Liver (tissue), 9 donors: Measurements from ENCODE around the gene FLNA. TPM values are rescaled to one million over a fixed set of nuclear protein-coding genes. Genes with fewer than 3 reads are reported as not detected.

Experiments used
- DNase-seq: peaks from one replicate; pipeline ENCODE4 v3.0.0-alpha.2; 2017; ENCODE audit warnings: low spot score
- H3K27ac ChIP-seq, 2 donors: one replicate each; pipeline ENCODE4 v1.7.0; 2013; ENCODE audit warnings: inconsistent platforms in 2 of 2, low read length in 2 of 2, control low read depth in 1 of 2, low read depth in 1 of 2, mild to moderate bottlenecking in 1 of 2
- H3K27me3 ChIP-seq, 4 donors: one replicate each; pipeline versions ENCODE4 v1.6.1 to v1.7.0; 2013; ENCODE audit warnings: low read length in 3 of 4, inconsistent platforms in 1 of 4, mild to moderate bottlenecking in 1 of 4, moderate library complexity in 1 of 4; ENCODE audit not compliant: control insufficient read depth in 4 of 4, insufficient read depth in 4 of 4
- H3K36me3 ChIP-seq, 4 donors: one replicate each; pipeline versions ENCODE4 v1.6.1 to v1.7.0; 2013; ENCODE audit warnings: low read length in 3 of 4, mild to moderate bottlenecking in 3 of 4, low read depth in 1 of 4, moderate library complexity in 1 of 4; ENCODE audit not compliant: control insufficient read depth in 4 of 4, insufficient read depth in 3 of 4
- H3K4me1 ChIP-seq, 4 donors: one replicate each; pipeline versions ENCODE4 v1.6.1 to v1.7.0; 2013; ENCODE audit warnings: low read length in 3 of 4, mild to moderate bottlenecking in 3 of 4, moderate library complexity in 1 of 4; ENCODE audit not compliant: control insufficient read depth in 4 of 4, insufficient read depth in 4 of 4
- H3K4me3 ChIP-seq, 3 donors: one replicate each; pipeline versions ENCODE4 v1.6.1 to v1.7.0; 2013; ENCODE audit warnings: low read length in 3 of 3, control low read depth in 1 of 3, low read depth in 1 of 3, mild to moderate bottlenecking in 1 of 3
- H3K9ac ChIP-seq, 2 donors: one replicate each; pipeline ENCODE4 v1.7.0; 2013; ENCODE audit warnings: low read length in 2 of 2, mild to moderate bottlenecking in 2 of 2, moderate library complexity in 2 of 2, control low read depth in 1 of 2, low read depth in 1 of 2
- H3K9me3 ChIP-seq, 4 donors: one replicate each; pipeline versions ENCODE4 v1.6.1 to v1.7.0; 2013; ENCODE audit warnings: low read length in 3 of 4; ENCODE audit not compliant: control insufficient read depth in 4 of 4
- ATF3 ChIP-seq: IDR thresholded peaks from 2 replicates; pipeline ENCODE4 v1.6.1; 2016; ENCODE audit warnings: antibody characterized with exemption
- FOXA1 ChIP-seq: IDR thresholded peaks from 2 replicates; pipeline ENCODE4 v1.6.1; 2016; ENCODE audit warnings: antibody characterized with exemption
- GABPA ChIP-seq, 2 donors: IDR thresholded peaks in 1 of 2; conservative IDR thresholded peaks in 1 of 2; 2 replicates each; pipeline ENCODE4 v1.6.1; 2016; ENCODE audit warnings: antibody characterized with exemption in 2 of 2, mild to moderate bottlenecking in 1 of 2, moderate library complexity in 1 of 2
- HNF4G ChIP-seq: IDR thresholded peaks from 2 replicates; pipeline ENCODE4 v1.6.1; 2016; ENCODE audit warnings: antibody characterized with exemption
- NR2F2 ChIP-seq: IDR thresholded peaks from 2 replicates; pipeline ENCODE4 v1.6.1; 2016; ENCODE audit warnings: antibody characterized with exemption
- RAD21 ChIP-seq, 2 donors: IDR thresholded peaks; 2 replicates each; pipeline ENCODE4 v1.6.1; 2016; ENCODE audit warnings: antibody characterized with exemption in 2 of 2, mild to moderate bottlenecking in 2 of 2
- SP1 ChIP-seq: IDR thresholded peaks from 2 replicates; pipeline ENCODE4 v1.6.1; 2018; ENCODE audit warnings: antibody characterized with exemption, mild to moderate bottlenecking
- TAF1 ChIP-seq: conservative IDR thresholded peaks from 2 replicates; pipeline ENCODE4 v1.6.1; 2016; ENCODE audit warnings: antibody characterized with exemption, mild to moderate bottlenecking
- YY1 ChIP-seq: IDR thresholded peaks from 2 replicates; pipeline ENCODE4 v1.6.1; 2016; ENCODE audit warnings: antibody characterized with exemption, mild to moderate bottlenecking
- ZBTB33 ChIP-seq: IDR thresholded peaks from 2 replicates; pipeline ENCODE4 v1.6.1; 2016; ENCODE audit warnings: antibody characterized with exemption
- WGBS: extraction: QIAGEN DNeasy Blood & Tissue Kit; methylation state at CpG from one replicate; pipeline ENCODE4 v1.1.7; 2013; 5-methylcytosine and 5-hydroxymethylcytosine counted together
- polyA plus RNA-seq, 2 donors: library from polyadenylated mRNA; stranded (reverse) in 1 of 2; unstranded in 1 of 2; fragments of 200-250 nt in 1 of 2; fragments of >200 nt in 1 of 2; fragmentation: Nextera tagmentation in 1 of 2; extraction: Ambion mirVana in 1 of 2; gene quantifications; one replicate each; pipeline versions ENCODE4 v1.2.1 to v1.2.3, GENCODE V29; 2013 to 2015
- total RNA-seq, 2 donors: library from RNA; depleted of rRNA; stranded (reverse); fragments of >200 nt; gene quantifications; one replicate each; pipeline ENCODE4 v1.2.3, GENCODE V29; 2014
- donor health status: healthy.
- donor health status: healthy.
- donor health status: healthy.
- donor health status: healthy.
- donor health status: healthy.

Gene FLNA
- total RNA-seq (100 to 1,000 TPM; 150 to 152 TPM), polyA plus RNA-seq (10 to 100 TPM; 23.4 to 84.8 TPM)

GRCh38 chrX:154374313-154375155 lies at the start of gene FLNA:
Gene FLNA, minus strand, starts transcription at chrX:154374634. Its CDS starts 3,389 bp downstream, at chrX:154371245.
- H3K27ac ChIP-seq = peak within 1 kb of the TSS; percentile 35 to 42
- H3K9ac ChIP-seq = no peak within 1 kb of the TSS
- WGBS = 8% methylated on average over 89 of the region's 95 CpGs
- no peaks in the 10 kb centered on the region for H3K27me3 ChIP-seq
- no peak for TF ChIP-seq ZBTB33
- TF ChIP-seq RAD21 (IDR thresholded peaks at IDR 0.05) = no peak
- no peak for TF ChIP-seq NR2F2
- TF ChIP-seq TAF1 = no peak
- TF ChIP-seq GABPA (IDR thresholded peaks at IDR 0.05 in 1 of 2, conservative IDR thresholded peaks at IDR 0.05 in 1 of 2) = no peak
- TF ChIP-seq HNF4G = no peak
- TF ChIP-seq YY1 = no peak
- no peak for TF ChIP-seq ATF3
- no peak for DNase-seq
- peak within 1 kb of the TSS in 2 of 3 donors; percentile 27 to 33 for H3K4me3 ChIP-seq
- H3K9me3 ChIP-seq = no peaks in the 10 kb centered on the region
- no peaks in the 10 kb centered on the region for H3K36me3 ChIP-seq
- peaks cover 8 to 25% (median 11%) of the 10 kb centered on the region in 4 donors for H3K4me1 ChIP-seq

GRCh38 chrX:154420402-154420756 lies 45.9 kb upstream of the FLNA start:
- TF ChIP-seq HNF4G (no peak), FOXA1 (no peak), NR2F2 (peak; percentile 3), ATF3 (no peak), SP1 (no peak)
- H3K4me3 ChIP-seq = no peak overlapping the region
- H3K9ac ChIP-seq = no peak overlapping the region
- no peaks in the 10 kb centered on the region for H3K27me3 ChIP-seq
- no peaks in the 10 kb centered on the region for H3K4me1 ChIP-seq
- no peaks in the 10 kb centered on the region for H3K9me3 ChIP-seq
- no peaks in the 10 kb centered on the region for H3K36me3 ChIP-seq
- WGBS = 80% methylated on average over 10 of the region's 10 CpGs
- DNase-seq = no peak
- no peak overlapping the region for H3K27ac ChIP-seq

GRCh38 chrX:154419688-154420401 lies 45.4 kb upstream of the FLNA start:
- Histone ChIP-seq H3K36me3 (no peaks in the 10 kb centered on the region), H3K27me3 (no peaks in the 10 kb centered on the region), H3K9ac (no peak overlapping the region), H3K27ac (no peak overlapping the region), H3K4me1 (no peaks in the 10 kb centered on the region), H3K9me3 (no peaks in the 10 kb centered on the region), H3K4me3 (no peak overlapping the region)
- TF ChIP-seq SP1 (no peak), NR2F2 (peak; percentile 25)
- no peak for DNase-seq
- 81% methylated on average over 19 of the region's 19 CpGs for WGBS
